ENCODE measurements around the gene PDCD1. TPM values are rescaled to one million over a fixed set of nuclear protein-coding genes. Genes with fewer than 3 reads are reported as not detected.

The PDCD1 gene
- total and polyA plus RNA-seq, 10 of the 15 experiments (the other 5 are each of a cell fraction or from before 2014, with no cell fraction given): 0.62 to 6.4 (median 2.9) TPM; not detected in 2

GRCh38 chr2:241877989-241878970, 19.6 kb upstream of the PDCD1 start:
- ATAC-seq: peak; percentile 29
- in situ Hi-C loops (cut with MboI): loop anchor here (5.0 to 10.0 kb wide), 3 partner anchors 176 to 526 kb away; partner anchors contain the start of gene ING5
- TF ChIP-seq TAF1 (IDR thresholded peaks at IDR 0.05; ENCODE audit: borderline replicate concordance, low read depth, low read length) (no peak), POU2F2 (IDR thresholded peaks at IDR 0.05; ENCODE audit: borderline replicate concordance, low read depth, low read length) (0 out of 3 replicates have a peak, but pooled peaks have one; percentile 16), ZBED1 (IDR thresholded peaks at IDR 0.05; ENCODE audit: borderline replicate concordance) (no peak), SMAD5 (IDR thresholded peaks at IDR 0.05; ENCODE audit: low read depth) (no peak), TCF12 (IDR thresholded peaks at IDR 0.05; ENCODE audit: low read depth, low read length) (no peak), CBX3 (IDR thresholded peaks at IDR 0.05; ENCODE audit: borderline replicate concordance, low read depth) (no peak), SMAD1 (IDR thresholded peaks at IDR 0.05; ENCODE audit: low read depth, partially characterized antibody) (no peak), HDAC6 (IDR thresholded peaks at IDR 0.05; ENCODE audit: unreplicated experiment) (no peak), BHLHE40 (IDR thresholded peaks at IDR 0.05; ENCODE audit: borderline replicate concordance in 1 of 2, low read depth in 2 of 2, low read length in 1 of 2) (no peak), FOS (IDR thresholded peaks at IDR 0.05; ENCODE audit: borderline replicate concordance, extremely low read depth, insufficient read length) (no peak), RAD21 (IDR thresholded peaks at IDR 0.05; ENCODE audit: insufficient read depth, low read depth, low read length) (peak; percentile 94), MAX (IDR thresholded peaks at IDR 0.05; ENCODE audit: low read depth, low read length) (no peak), CTCF (IDR thresholded peaks at IDR 0.05 in 2 of 3, conservative IDR thresholded peaks at IDR 0.05 in 1 of 3; ENCODE audit: control insufficient read depth in 2 of 3, extremely low read depth in 1 of 3, insufficient read depth in 1 of 3, low read depth in 3 of 3, low read length in 3 of 3) (peak; percentile 68 to 86 (median 74)), POLR2A (IDR thresholded peaks at IDR 0.05; ENCODE audit: low read depth, low read length) (no peak), TCF7 (IDR thresholded peaks at IDR 0.05; ENCODE audit: borderline replicate concordance) (no peak), MEF2A (IDR thresholded peaks at IDR 0.05; ENCODE audit: insufficient read depth, low read depth, low read length) (no peak), ZBTB33 (IDR thresholded peaks at IDR 0.05) (peak; percentile 32; the same call in 1 of the 2 replicates), EZH2 (IDR thresholded peaks at IDR 0.05; ENCODE audit: borderline replicate concordance, control insufficient read depth, low read depth, low read length) (no peak)

More at GRCh38 chr2:241877989-241878970, 19.6 kb upstream of the PDCD1 start:
- no peak for DNase-seq (ENCODE audit: low read depth, low spot score)
- Histone ChIP-seq H3K4me2 (ENCODE audit: control insufficient read depth, insufficient read depth) (no peak overlapping the region), H3K4me1 (ENCODE audit: control insufficient read depth, insufficient read depth, low read length) (peaks cover 6% of the 10 kb centered on the region), H2AFZ (ENCODE audit: control insufficient read depth, low read depth, low read length) (no peak overlapping the region), H3K9ac (ENCODE audit: control insufficient read depth, insufficient read depth, low read length) (no peak overlapping the region), H3K27me3 (replicated peaks in 1 of 2; ENCODE audit: control insufficient read depth in 2 of 2, insufficient read depth in 2 of 2, low read length in 1 of 2) (no peaks in the 10 kb centered on the region), H3K79me2 (ENCODE audit: control insufficient read depth, insufficient read depth, low read length) (no peaks in the 10 kb centered on the region), H4K20me1 (ENCODE audit: control insufficient read depth, insufficient read depth) (no peaks in the 10 kb centered on the region), H3K9me3 (replicated peaks; ENCODE audit: control insufficient read depth, insufficient read depth, low read length) (no peaks in the 10 kb centered on the region; the same call in 1 of the 3 replicates), H3K36me3 (ENCODE audit: control insufficient read depth in 2 of 2, insufficient read depth in 2 of 2, low read length in 1 of 2) (no peaks in the 10 kb centered on the region), H3K4me3 (no peak overlapping the region), H3K27ac (ENCODE audit: control insufficient read depth, insufficient read depth) (no peak overlapping the region)
- SMC1A ChIA-PET (ENCODE audit: uncharacterized antibody, unreplicated experiment): interaction anchor here (0.7 to 1.8 kb wide), 11 partner anchors 10 to 215 kb away, joined by 3 to 7 read pairs (median 3); partner anchors contain the start of gene D2HGDH
- no TSS peak for BruUV-seq (replicated peaks)
- FAIRE-seq: peak; percentile 18
- CTCF ChIA-PET: interaction anchor here (0.7 to 3.0 kb wide), 33 partner anchors 11 to 1027 kb away, joined by 3 to 21 read pairs (median 4); partner anchors contain the start of genes D2HGDH, DTYMK and ING5
- POLR2A ChIA-PET: interaction anchor here (0.8 to 0.9 kb wide), 2 partner anchors 144 to 179 kb away, joined by 3 to 9 read pairs; partner anchors contain the start of gene D2HGDH
- intact Hi-C loops (cut with micrococcal nuclease; ENCODE audit: unreplicated experiment): loop anchor here (1.0 kb wide), 1 partner anchor 181 kb away; no protein-coding TSS in a partner anchor
- 48% methylated on average over 14 of the region's 27 CpGs for WGBS (ENCODE audit: insufficient coverage, insufficient replicate concordance, low lambda C conversion rate, missing lambda C conversion rate)
- RAD21 ChIA-PET (ENCODE audit: unreplicated experiment): interaction anchor here (0.8 to 2.0 kb wide), 11 partner anchors 10 to 800 kb away, joined by 3 to 7 read pairs (median 3); partner anchors contain the start of genes D2HGDH, DTYMK and RTP5
